MCF 10A (cell line): Measurements from ENCODE around the gene WDR31. TPM values are rescaled to one million over a fixed set of nuclear protein-coding genes. Genes with fewer than 3 reads are reported as not detected.

ENCODE experiments used
- BruUV-seq: library from RNA; stranded (reverse); fragments of 400-500 nt; replicated peaks from 2 replicates; lab custom pipeline; 2021; lab: Mats Ljungman, UMichigan
- CTCF ChIA-PET: fragments of 300-600 bp; sonication (Branson Sonifier 250); formaldehyde crosslinking; extraction: SDS; loops from one replicate; lab custom pipeline; 2021; ENCODE audit warnings: antibody characterized with exemption, inconsistent platforms; lab: Yijun Ruan, JAX
- POLR2A ChIA-PET: fragments of 300-600, 350-650 bp; sonication (Branson Sonifier 250); formaldehyde crosslinking; extraction: SDS; loops from one replicate; lab custom pipeline; 2020; ENCODE audit warnings: antibody characterized with exemption, inconsistent platforms; lab: Yijun Ruan, JAX
- DNase-seq: peaks from one replicate; pipeline ENCODE4 v3.0.0-alpha.2; 2018; ENCODE audit not compliant: unreplicated experiment
- H3K27ac Mint-ChIP-seq: one replicate; pipeline ENCODE4 v1.8.0; 2022; ENCODE audit warnings: mild to moderate bottlenecking, low read depth, mixed read lengths; ENCODE audit not compliant: unreplicated experiment
- H3K27me3 Mint-ChIP-seq: one replicate; pipeline ENCODE4 v1.8.0; 2022; ENCODE audit warnings: mixed read lengths; ENCODE audit not compliant: insufficient read depth, unreplicated experiment
- H3K36me3 Mint-ChIP-seq: one replicate; pipeline ENCODE4 v1.8.0; 2022; ENCODE audit warnings: mild to moderate bottlenecking, moderate library complexity, mixed read lengths; ENCODE audit not compliant: insufficient read depth, unreplicated experiment
- H3K4me1 Mint-ChIP-seq: one replicate; pipeline ENCODE4 v1.8.0; 2022; ENCODE audit warnings: mixed read lengths; ENCODE audit not compliant: insufficient read depth, unreplicated experiment
- H3K4me3 Mint-ChIP-seq: one replicate; pipeline ENCODE4 v1.8.0; 2022; ENCODE audit warnings: mild to moderate bottlenecking, moderate library complexity, mixed read lengths; ENCODE audit not compliant: unreplicated experiment
- H3K9me3 Mint-ChIP-seq: one replicate; pipeline ENCODE4 v1.8.0; 2022; ENCODE audit warnings: mixed read lengths; ENCODE audit not compliant: unreplicated experiment
- intact Hi-C: fragments of 100-400 bp; cut with micrococcal nuclease; formaldehyde crosslinking; loops from 2 replicates; pipeline ENCODE4 v1.14.1; 2022
- total RNA-seq: library from RNA; stranded (reverse); gene quantifications from 2 replicates; pipeline ENCODE4 v1.2.3, GENCODE V29; 2022
- TF ChIP-seq, protein P1 (sequence below): fragments of 200-600 bp; IDR thresholded peaks from one replicate; pipeline ENCODE4 v1.8.0; 2022; ENCODE audit warnings: antibody characterized with exemption, mild to moderate bottlenecking; ENCODE audit not compliant: unreplicated experiment

The WDR31 gene
- total RNA-seq, 1 experiment from 2014 or later = 2.3 TPM

DNA sequence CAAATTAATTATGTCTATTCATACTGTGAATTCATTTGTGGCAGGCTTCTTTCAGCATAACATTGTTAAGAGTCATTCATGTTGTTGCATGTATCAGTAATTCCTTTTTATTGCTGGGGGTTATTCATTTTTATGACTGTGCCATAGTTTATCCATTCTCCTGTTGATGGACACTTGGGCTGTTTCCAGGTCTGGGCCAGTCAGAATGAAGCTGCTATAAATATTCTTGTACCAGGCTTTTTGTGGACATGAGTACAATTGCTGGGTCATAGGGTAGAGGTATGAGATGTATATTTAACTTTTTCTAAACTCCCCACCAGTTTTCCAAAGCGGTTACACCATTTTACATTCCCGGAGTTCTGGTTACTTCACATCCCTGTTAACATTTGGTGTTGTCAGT, 51.0 kb downstream of the WDR31 start:
- H3K36me3 Mint-ChIP-seq = peaks cover 96% of the 10 kb centered on the region
- intact Hi-C loops = no loop called here
- CTCF ChIA-PET = interaction anchor here (1.2 kb wide), 1 partner anchor 113 kb away, joined by 3 read pairs; no protein-coding TSS in a partner anchor

DNA sequence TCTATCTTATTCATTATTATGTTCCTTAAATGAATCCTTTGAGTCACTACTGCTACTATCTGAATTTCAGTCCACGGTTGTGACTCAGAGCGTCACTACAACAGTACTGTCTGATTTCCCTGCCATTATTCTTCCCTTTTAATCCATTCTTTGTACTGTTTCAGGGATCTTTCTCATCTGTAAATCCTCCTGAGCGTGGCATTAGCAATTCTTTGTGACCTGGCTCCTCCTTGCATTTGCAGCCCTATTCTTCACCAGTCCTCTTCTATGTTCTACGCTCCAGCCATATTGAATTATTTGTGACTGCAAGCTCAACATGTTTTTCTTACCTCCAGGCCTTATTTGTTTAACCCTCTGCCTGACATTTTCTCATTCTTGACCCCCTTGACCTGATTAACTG, 58.7 kb downstream of the WDR31 start:
- peaks cover 9% of the 10 kb centered on the region for H3K4me1 Mint-ChIP-seq
- DNase-seq = no peak
- H3K36me3 Mint-ChIP-seq = peaks cover 87% of the 10 kb centered on the region
- ChIA-PET POLR2A (interaction anchor here (0.9 kb wide), 1 partner anchor 1539 kb away, joined by 3 read pairs; no protein-coding TSS in a partner anchor), CTCF (interaction anchor here (0.6 to 1.1 kb wide), 3 partner anchors 29 to 428 kb away, joined by 3 to 5 read pairs (median 4); no protein-coding TSS in a partner anchor)
- no TSS peak for BruUV-seq
- H3K9me3 Mint-ChIP-seq = no peaks in the 10 kb centered on the region
- H3K27me3 Mint-ChIP-seq = no peaks in the 10 kb centered on the region
- TF ChIP-seq, protein P1, sequence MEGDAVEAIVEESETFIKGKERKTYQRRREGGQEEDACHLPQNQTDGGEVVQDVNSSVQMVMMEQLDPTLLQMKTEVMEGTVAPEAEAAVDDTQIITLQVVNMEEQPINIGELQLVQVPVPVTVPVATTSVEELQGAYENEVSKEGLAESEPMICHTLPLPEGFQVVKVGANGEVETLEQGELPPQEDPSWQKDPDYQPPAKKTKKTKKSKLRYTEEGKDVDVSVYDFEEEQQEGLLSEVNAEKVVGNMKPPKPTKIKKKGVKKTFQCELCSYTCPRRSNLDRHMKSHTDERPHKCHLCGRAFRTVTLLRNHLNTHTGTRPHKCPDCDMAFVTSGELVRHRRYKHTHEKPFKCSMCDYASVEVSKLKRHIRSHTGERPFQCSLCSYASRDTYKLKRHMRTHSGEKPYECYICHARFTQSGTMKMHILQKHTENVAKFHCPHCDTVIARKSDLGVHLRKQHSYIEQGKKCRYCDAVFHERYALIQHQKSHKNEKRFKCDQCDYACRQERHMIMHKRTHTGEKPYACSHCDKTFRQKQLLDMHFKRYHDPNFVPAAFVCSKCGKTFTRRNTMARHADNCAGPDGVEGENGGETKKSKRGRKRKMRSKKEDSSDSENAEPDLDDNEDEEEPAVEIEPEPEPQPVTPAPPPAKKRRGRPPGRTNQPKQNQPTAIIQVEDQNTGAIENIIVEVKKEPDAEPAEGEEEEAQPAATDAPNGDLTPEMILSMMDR = no peak
- intact Hi-C loops = no loop called here
- no peak overlapping the region for H3K4me3 Mint-ChIP-seq
- H3K27ac Mint-ChIP-seq = peak overlapping the region; percentile 27

More for the DNA sequence above, 51.0 kb downstream of the WDR31 start:
- Mint-ChIP-seq H3K27me3 (no peaks in the 10 kb centered on the region), H3K27ac (no peak overlapping the region), H3K4me3 (no peak overlapping the region), H3K9me3 (no peaks in the 10 kb centered on the region), H3K4me1 (no peaks in the 10 kb centered on the region)
- POLR2A ChIA-PET = no interaction called here
- no TSS peak for BruUV-seq
- no peak for DNase-seq
- TF ChIP-seq, protein P1 = no peak

DNA sequence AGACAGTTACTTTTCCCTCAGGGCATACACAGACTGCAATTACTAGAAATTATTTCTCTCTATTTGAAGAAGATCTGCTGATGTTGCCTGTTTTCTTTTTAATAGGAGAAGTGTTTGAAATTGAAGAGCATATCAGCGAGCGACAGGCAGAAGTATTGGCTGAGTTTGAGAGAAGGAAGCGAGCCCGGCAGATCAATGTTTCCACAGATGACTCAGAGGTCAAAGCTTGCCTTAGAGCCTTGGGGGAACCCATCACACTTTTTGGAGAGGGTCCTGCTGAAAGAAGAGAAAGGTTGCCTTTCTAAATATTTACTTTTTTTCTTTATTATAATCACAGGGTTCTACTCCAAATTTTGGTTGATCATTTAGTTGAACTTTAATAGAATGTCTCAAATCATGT, 61.2 kb downstream of the WDR31 start:
- Mint-ChIP-seq H3K4me3 (no peak overlapping the region), H3K4me1 (peaks cover 15% of the 10 kb centered on the region), H3K9me3 (no peaks in the 10 kb centered on the region), H3K27ac (no peak overlapping the region), H3K27me3 (no peaks in the 10 kb centered on the region), H3K36me3 (peaks cover 68% of the 10 kb centered on the region)
- no TSS peak for BruUV-seq
- ChIA-PET POLR2A (interaction anchor here (8.1 kb wide), 1 partner anchor 58 kb away, joined by 99 read pairs; the partner anchor contains the start of genes FKBP15 and SLC31A1), CTCF (no interaction called here)
- no peak for DNase-seq
- TF ChIP-seq, protein P1 = no peak
- intact Hi-C loops = no loop called here

DNA sequence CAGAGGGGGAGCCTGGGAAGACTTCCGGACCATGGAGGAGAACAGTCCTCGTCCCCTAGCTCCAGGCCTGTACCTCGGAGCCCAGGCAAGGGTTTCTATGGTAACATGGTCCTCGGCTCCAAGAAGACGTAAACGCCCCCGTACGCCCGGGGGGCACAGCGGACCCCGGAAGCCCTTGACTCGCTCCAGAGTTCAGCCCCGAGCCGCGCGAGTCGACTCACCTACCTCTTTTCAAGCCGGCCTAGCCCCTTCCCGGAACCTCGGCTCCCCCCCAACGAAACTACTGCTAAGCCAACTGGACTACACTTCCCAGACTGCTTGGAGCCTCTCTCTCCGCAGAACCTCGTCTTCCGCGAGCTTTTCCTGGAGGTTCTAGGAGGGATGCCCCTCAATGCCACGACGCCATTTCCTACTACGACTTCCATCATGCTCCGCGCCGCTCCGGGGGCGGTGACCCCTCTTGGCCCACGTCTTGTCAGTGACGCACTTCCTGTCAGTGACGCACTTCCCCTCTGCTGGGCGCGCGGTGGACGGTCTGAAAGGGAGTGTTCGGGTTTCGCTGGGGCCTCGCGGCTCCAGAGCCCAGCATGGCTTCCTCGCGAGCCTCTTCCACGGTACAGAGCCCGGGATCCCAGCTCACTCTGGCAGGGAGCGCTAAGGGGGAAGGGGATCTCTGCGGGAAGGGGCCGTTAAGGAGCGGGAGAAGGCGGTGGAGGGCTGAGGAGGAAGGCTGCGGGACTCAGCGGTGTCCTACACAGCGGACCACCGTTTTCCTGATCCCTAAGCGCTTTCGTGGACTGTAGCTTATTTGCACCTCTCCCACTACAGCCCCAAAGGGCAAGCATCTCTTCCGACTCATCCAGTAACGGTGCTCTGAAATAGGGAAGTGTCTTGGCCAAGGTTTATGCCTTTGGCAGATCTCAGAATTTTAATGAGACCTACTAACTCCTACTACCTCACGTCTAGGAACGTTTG, 64.6 kb downstream of the WDR31 start, which contains the start of the genes CDC26 and PRPF4:
CDC26 (minus strand) TSS at position 416 of the 975 bp plus-strand sequence. CDS start 3,065 bp downstream, outside the sequence.
PRPF4 (plus strand) TSS at position 502 of the 975 bp plus-strand sequence; CDS start at position 588, 86 bp downstream.
- intact Hi-C loops = loop anchor here (1.0 to 2.0 kb wide), 2 partner anchors 54 to 125 kb away; partner anchors contain the start of genes FKBP15, SLC31A1 and SLC31A2

More for the DNA sequence above, 64.6 kb downstream of the WDR31 start, which contains the start of the genes CDC26 and PRPF4:
- ChIA-PET POLR2A (interaction anchor here (0.6 to 8.1 kb wide), 34 partner anchors 8 to 947 kb away, joined by 3 to 99 read pairs (median 4); partner anchors contain the start of genes ALAD, C9orf43, FKBP15 and HDHD3), CTCF (interaction anchor here (0.6 to 7.2 kb wide), 36 partner anchors 7 to 1070 kb away, joined by 3 to 141 read pairs (median 4); partner anchors contain the start of genes ALAD, C9orf43, FKBP15 and HDHD3)
- Mint-ChIP-seq H3K27ac (no peak within 1 kb of the TSS), H3K4me3 (no peak within 1 kb of the TSS), H3K9me3 (no peaks in the 10 kb centered on the region), H3K27me3 (no peaks in the 10 kb centered on the region), H3K4me1 (peaks cover 14% of the 10 kb centered on the region), H3K36me3 (peaks cover 67% of the 10 kb centered on the region)
- TF ChIP-seq, protein P1 = no peak
- BruUV-seq = TSS peak; percentile 75
- DNase-seq = peak; percentile 97
